WTC11 (cell line): ENCODE results near the gene FSD1L.

Experiments used
- CREM ChIP-seq: sonication (generic); formaldehyde crosslinking; IDR thresholded peaks from 2 replicates; pipeline ENCODE4 v1.8.1; 2022; ENCODE audit warnings: mild to moderate bottlenecking, missing genetic modification reagents, moderate library complexity
- CTCF ChIP-seq: fragments of 200-600 bp; IDR thresholded peaks from 2 replicates; pipeline ENCODE4 v1.8.0; 2022; ENCODE audit warnings: antibody characterized with exemption
- E2F1 ChIP-seq: sonication (generic); formaldehyde crosslinking; IDR thresholded peaks from 2 replicates; pipeline ENCODE4 v1.8.0; 2022; ENCODE audit warnings: mild to moderate bottlenecking, missing genetic modification reagents
- HMGA2 ChIP-seq: fragments of 250-450 bp; sonication (Bioruptor Pico); IDR thresholded peaks from 2 replicates; pipeline ENCODE4 v1.4.0; 2021; ENCODE audit warnings: mild to moderate bottlenecking, moderate library complexity
- NR2C2 ChIP-seq: sonication (generic); formaldehyde crosslinking; IDR thresholded peaks from 2 replicates; pipeline ENCODE4 v1.8.0; 2022; ENCODE audit warnings: mild to moderate bottlenecking, missing genetic modification reagents

- TF ChIP-seq CTCF, result no peak
- TF ChIP-seq HMGA2, result no peak
- TF ChIP-seq E2F1 (CRISPR knock-in tag), result no peak
- no peak for TF ChIP-seq NR2C2
- no peak for TF ChIP-seq CREM
These were observed 27.8 kb upstream of the FSD1L start for GRCh38 chr9:105419816-105420597.
